GM18520 (cell line): ENCODE measurements around the gene STAM.

Experiments
- ATAC-seq: cut with Tn5 transposase; IDR thresholded peaks from one replicate; pipeline ENCODE4 v1.9.1; 2021; ENCODE audit not compliant: unreplicated experiment

STAM gene

DNA sequence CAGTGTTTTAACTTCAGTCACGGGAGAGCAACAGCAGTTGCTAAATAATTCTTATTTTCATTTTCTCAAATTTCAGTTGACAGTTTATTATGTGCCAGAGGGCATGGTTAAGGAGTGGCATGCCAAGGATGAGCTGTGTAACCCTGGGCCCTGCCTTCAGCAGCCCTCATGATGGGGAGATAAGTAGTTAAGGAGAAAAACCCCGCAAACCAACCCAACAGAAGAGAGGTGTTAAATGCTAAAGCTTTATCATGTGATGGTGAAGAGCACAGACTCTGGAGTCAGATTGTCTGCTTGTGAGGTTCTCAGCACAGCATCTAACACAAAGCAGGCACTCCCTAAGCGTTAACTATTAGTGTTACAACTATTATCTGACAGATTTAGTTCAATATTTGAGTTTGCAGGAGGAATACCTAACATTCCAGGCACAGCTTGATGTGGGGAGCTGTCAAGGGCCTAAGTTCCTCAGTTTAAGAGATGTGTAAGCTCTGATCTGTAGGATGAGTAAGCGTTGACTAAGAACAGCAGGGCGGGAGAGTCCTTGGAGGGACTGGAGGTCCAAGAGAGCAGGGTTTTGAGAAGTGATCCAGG lies 29.6 kb downstream of the STAM start:
- ATAC-seq, result no peak

DNA sequence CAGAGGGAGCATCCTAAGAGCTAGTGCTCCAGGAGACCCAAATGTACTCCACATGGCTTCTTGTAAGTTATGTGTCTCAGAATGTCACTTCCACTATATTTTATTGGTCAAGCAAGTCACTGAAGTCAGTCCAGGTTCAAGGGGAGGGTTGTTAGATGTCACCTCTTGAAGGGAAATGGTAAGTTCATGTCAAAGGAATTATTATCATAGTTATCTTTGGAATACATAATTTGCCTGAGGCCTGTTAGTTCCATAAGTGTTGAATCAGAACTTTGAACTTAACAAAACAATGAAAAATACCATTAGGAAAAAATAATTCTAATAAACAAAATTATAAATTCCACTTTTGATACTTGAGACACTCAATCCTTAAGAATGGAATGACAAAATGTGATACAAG lies 30.6 kb downstream of the STAM start:
- ATAC-seq, result no peak

DNA sequence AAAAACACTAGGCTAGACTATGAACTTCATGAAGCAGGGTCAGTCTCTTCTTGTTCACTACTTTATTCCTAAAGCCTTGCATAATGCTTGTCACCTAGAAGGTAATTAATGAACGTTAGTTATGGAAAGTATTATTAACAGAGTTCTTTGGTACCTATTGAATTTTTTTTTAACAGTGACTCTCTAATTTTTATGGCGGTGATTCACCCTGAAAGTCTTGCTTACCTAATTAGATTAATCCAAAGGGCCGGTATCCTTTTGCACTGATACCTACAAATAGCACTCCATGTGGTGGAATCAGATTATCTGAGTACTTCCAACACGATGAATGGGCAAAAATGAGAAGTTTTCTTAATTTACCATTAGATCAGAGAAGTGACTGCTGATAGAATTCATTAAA lies 31.7 kb downstream of the STAM start:
- ATAC-seq, result no peak

DNA sequence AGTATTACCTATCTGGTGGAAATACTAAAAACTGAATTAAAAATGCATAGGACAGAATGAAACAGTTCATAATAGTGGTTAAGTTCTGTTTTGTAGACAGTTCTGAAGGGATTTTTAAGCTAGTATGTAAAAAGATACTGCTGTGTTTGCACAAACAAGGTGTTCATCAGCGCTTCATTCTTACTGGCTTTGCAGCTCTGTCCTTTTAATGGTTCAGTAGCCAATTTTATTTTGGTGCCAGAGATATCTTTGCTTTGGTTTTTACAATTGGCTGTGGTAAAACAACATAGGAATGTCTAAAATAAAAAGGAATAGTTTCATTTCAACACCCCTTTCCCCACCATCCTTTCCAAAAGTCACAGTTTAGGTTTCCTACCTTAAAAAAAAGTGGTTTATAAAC lies 33.0 kb downstream of the STAM start:
- ATAC-seq, result no peak

DNA sequence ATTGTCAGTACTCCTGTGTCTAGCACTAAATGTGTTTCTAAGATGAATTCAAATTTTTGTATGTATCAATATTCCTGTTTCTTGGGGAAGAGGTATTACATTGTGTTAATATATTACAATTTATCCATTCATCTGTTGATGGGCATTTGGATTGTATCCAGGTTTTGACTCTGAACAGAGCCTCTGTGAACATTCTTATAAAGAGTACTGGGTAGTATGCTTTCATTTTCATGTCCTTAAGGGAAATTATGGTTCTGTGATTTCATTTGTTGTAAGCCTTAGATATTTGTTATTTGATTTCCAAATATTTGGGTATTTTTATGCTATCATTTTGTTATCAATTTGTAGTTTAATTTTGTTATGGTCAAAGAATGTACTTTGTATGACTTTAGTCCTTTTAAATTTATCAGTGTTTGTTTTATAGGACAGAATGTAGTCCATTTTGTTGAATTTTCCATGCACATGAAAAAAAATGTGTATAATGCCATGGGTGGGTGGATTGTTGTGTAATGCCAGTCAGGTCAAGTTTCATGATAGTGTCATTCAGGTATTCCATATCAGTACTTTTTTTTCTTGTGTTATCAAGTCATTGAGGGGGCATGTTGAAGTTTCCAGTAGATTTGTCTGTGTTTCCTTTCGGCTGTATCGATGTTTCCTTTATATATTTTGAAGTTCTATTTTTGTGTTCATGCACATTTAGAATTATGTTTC lies 38.4 kb downstream of the STAM start:
- ATAC-seq, result no peak

DNA sequence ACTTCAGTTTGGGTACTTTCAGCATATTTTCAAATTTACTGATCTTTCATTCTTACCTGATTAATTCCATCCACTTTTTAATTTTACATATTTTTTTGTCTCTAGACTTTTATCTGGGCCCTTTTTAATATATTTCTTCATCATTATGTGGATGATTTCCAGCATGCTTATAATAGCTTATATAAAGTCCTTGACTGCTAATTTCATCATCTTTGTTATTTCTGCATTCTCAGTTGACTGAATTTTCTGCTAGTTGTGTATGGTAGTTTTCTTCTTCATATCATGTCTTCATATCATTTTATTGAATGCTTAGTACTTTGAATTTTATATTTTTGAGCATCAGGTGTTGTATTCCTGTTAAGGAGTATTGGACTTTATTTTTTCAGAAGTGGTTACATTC lies 39.6 kb downstream of the STAM start:
- ATAC-seq, result no peak

DNA sequence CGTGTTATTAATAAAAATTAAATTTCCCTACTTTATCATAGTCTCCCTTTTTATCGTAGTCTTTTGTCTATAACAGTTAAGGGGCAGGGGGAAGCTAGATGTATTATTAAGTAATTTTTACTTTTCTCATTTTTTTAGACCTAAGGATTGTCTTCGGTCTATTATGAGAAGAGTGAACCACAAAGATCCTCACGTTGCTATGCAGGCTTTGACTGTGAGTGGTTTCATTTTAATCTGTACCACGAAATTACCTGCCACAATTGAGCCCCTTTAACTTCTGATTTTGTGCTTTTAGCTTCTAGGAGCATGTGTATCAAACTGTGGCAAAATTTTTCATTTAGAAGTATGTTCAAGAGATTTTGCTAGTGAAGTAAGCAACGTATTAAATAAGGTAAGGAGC lies 40.6 kb downstream of the STAM start:
- no peak for ATAC-seq

DNA sequence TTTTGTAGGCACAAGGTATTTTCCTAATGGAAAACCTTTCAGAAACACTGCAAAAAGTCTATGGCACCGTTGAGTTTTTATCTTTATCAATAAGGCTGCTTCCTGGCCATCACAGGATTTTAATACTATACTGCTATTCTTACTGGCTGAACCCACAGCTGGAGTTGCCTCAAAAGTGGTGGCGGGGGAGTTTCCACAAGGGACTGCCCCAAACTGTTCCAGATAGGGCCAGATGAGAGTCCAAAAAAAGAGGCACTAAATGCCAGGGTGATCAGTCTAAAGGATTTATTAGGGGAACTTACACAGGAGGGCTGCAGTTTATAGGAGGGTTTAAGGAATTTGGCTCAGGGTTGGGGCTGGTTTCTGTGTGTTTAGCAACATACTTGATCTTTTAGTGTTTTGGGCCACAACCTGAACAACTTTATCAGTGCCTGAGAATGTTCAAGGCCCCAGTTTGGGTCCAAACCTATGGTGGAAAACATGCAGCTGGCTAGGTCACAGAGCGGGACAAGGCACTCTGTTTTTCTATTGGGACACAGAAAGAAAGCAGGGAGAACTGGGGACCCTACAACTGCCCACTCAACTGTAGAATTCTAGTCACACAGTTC lies 41.4 kb downstream of the STAM start:
- ATAC-seq, result peak; percentile 40

DNA sequence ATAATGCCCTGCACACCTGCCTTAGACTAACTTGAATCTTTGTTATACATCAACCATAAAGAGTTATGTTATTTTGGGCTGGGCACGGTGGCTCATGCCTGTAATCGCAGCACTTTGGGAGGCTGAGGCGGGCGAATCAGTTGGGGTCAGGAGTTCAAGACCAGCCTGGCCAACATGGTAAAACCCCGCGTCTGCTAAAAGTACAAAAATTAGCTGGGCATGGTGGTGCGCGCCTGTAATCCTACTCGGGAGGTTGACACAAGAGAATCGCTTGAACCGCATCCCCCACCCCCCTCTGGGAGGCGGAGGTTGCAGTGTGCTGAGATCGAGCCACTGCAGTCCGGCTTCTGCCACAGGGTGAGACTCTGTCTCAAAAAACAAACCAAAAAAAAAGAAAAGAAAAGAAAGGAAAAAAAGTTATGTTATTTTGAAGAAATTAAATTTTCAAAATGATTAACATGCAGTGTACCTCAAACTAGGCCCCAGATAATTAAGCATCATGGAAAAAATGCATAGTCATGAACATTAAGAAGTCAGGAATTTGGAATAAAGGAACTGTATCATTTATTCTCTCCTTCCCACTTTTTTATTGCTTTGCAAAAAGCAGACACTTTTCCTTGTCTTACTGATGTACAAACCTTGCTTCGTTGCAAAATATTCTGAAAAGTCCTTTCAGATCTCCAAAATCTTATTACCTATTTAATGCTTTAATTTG lies 43.3 kb downstream of the STAM start:
- no peak for ATAC-seq

DNA sequence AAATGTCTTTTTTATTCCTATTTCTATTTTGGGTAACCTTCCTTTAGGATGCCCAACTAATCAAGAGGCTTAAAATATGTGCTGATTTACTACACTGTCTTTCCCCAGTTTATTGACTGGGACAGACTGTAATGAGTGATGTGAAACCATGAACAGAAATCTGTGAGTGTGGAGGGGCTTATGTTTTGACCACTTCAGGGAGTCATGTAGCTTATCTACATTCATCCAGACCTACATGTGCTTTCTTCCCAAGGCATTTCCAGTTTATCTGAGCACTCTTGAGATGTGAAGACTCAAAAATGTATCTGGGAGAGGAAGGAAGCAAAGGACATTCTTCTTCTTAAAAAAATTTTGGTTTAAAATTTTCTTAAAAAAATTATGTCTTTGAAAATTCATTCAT lies 45.2 kb downstream of the STAM start:
- no peak for ATAC-seq

DNA sequence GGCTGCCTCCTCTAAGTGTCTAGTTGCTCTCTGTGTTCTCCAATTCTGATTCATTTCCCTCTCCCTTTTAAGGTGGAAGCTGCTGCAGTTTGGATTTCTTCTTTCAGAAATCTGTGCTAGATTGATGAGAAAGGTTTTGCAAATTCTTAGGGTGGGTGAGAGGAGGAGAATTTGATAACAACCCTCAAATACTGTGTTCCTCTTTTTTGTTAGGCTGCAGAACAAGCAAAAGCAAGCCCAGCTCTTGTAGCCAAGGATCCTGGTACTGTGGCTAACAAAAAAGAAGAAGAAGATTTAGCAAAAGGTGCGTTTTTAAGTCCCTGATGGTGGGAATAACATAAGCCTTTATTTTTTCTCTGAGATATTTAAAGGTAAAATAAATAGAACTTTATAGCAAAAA lies 49.1 kb downstream of the STAM start:
- ATAC-seq, result no peak

DNA sequence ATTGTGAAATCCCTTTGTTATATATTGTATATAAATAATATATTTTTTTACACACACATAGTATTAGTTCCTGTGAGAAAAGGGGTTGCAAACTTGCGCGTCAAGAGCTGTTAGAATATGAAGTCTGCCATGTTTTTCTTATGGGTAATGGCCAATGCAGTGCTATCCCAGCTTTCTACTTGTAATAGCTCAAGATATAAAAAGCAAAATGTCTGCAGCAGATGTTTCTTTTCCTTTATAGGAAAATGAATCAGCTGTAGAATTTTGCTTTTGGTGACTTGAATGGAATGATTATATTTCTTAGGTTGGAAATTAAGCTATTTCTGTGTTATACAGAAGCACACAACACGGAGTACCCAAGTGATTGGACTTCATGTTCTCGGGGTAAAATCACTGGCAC lies 54.7 kb downstream of the STAM start:
- no peak for ATAC-seq

DNA sequence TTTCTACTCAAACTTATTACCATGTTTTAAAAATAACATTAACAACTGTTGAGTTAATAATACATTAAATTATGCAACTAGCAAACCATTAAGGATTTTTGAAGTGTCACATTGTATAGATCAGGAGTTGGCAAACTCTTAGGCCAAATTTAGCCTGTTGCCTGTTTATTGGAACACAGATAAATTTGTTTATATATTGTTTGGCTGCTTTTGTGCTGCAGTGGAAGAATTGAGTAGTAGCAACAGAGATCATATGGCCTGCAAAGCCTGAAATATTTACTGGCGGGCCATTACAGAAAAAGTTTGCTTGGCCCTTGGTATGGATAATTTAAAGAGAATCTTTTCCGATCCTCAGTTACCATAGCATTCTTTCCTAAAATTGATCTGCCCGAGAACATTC lies 57.4 kb downstream of the STAM start:
- no peak for ATAC-seq

DNA sequence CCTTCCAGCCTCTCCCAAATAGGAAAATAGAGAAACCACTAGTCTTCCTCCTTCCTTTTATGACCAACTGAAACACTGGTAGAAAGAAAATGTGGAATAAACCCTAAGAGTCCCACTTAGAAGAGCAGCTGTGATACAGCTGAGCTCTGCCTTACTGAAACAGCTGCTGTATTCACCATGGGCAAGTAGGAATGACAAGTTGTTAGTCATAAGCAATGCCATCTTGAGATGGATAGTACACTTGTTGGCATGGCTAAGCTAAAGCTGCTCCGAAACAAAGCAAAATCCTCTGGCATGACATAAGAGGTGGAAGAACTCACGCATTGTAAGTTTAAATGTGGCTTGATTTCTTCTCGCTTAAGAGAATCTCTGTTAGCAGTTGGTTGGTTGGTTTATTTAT lies 59.8 kb downstream of the STAM start:
- no peak for ATAC-seq

DNA sequence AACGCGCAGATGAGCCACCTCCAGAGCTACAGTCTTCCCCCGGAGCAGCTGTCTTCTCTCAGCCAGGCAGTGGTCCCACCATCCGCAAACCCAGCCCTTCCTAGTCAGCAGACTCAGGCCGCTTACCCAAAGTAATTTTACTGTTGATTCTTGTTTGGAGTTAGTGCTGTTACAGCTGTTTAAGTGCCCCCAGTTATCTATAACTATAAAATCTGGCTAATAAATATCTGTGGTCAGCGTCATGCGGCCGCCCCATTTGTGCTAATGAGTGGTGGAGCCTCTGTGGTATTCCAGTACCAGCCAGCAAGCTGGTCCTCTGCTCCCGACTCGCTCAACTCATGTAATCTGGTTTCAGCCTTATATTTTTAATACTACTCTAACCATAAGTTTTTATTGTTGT lies 64.9 kb downstream of the STAM start:
- no peak for ATAC-seq

DNA sequence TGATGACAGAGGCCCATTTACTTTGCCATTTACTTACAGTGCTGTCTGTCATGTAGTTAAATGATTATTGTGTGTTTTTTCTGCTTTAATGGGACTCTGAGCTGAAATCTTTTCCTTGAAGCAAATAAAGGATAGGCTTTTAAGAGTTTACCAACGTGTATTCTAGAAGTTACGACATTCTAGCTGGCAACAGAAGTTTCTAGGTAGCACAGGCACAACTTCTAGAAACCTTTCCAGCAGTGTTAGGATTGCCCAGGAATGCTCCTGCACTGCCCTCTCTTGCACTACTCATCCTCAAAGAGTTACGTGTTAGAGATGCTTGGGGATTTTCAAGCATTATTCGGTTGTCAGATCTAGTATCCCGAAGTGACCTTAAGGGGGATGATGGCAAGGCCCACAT lies 65.5 kb downstream of the STAM start:
- ATAC-seq, result no peak

DNA sequence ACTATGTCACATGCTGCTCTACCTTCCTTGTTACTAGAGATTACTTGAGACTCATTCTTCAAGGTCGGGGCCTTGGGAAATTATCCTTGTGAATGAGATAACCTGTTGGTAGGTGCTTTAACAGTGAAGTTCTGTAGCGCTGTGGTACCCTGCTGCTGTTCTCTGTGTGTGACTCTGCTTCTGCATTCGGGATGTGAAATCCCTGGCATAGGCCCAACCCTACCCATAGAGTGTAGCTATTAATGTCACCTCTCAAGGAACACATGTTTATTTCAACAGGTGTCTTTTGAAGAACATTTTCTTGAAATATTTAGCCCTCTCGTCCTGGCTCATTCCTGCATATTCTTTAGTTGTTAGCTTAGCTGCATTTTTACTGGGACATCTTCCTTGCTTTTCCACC lies 66.2 kb downstream of the STAM start:
- no peak for ATAC-seq

DNA sequence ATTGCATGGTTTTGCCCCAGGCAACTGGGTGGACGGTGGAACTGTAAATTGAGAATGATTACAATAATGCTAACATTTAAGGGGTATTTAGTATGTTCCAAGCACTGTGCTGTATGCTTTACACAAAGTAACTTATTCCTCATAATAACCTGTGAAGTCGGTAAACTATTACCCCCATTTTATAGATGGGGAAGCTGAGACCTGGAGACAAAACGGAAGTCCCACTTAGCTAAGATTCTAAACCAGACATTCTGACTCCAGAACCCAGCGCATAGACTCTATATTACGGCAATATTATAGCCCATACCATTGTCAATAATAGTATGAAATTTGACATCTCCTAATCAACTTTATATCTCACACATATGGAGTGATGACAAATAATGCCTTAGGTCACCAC lies 68.1 kb downstream of the STAM start:
- ATAC-seq, result no peak

DNA sequence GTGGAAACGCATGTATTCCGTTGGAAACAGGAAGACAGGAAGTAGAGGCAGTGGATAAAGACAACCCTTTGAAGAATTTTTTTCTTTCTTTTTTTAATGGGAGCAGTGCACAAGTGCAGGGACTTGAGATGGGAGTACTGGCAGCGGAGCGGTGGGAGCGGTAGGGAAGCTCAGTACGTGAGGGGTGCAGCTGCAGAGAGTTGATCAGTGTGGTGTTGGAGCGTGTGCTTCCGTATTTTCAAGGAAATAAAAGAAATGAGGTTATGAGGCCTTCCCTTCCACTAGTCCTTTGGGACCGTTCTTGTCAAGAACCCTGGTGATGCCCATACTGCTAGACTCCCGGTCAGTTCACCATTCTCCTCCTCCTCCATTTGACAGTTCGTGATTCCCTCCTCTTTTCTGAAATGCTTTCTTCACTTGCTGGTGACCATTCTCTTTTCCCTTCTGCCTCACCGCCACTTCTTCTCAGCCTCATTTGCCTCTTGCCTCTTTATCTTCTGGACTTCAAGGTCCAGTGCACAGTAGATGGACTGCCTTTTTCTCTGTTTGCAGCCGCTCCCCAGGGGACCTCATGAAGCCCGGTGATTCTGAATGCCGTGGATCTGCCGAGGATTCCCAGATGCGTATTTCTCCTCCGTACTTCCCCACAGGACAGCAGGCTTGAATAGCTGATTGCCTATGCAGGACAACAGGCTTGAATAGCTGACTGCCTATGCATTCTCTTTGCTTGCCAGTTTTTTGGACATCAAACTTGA lies 68.9 kb downstream of the STAM start:
- ATAC-seq, result no peak

DNA sequence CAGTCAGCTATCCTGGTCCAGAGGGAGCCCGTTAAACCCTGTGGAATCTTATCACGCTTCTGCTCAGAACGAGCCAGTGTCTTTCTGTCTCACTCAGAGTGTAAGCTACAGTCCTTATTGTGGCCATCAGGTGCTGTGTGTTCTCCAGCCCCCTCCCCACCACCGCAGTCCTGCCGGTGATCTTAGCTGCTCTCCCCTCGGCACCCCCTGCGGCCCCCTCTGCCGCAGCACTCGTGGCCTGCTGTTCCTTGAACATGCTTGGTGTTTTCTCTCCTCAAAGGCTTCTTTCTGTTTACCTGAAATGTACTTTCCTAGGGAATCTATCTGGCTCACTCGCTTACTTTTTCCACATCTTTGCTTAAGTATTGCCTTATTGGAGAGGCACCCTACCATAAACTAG lies 69.8 kb downstream of the STAM start:
- no peak for ATAC-seq

DNA sequence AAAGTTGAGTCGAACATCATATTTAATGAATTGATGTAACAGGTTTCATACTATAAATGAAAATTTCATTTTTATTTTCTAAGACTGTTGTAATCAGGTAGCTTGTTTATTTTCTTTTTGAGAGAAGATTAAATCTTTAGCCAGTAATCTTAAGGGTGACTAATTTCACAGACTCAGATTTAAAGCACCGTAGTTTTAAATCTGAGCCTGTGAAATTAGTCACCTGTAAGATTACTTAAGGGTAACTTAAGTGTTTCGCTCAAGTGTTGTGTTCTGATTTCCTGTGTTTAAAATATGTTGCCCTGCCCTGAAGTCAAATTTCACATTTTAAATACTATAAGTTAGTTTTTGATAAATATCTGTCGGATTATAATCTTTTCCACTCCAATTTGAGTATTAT lies 72.2 kb downstream of the STAM start:
- no peak for ATAC-seq
